H9 (cell line): Measurements from ENCODE around the gene HNRNPLL. TPM values are rescaled to one million over a fixed set of nuclear protein-coding genes. Genes with fewer than 3 reads are reported as not detected.
A peak's percentile ranks its signal among the peaks of the same experiment; 100 is the strongest.

Experiments used
- DNase-seq: peaks from one replicate; pipeline ENCODE4 v3.0.0-alpha.2; 2017
- H2AFZ ChIP-seq: one replicate; pipeline ENCODE4 v1.6.1; 2013; ENCODE audit warnings: mild to moderate bottlenecking, low read length, control low read depth, moderate library complexity
- H2AK5ac ChIP-seq: 2 replicates; pipeline ENCODE4 v1.6.1; 2013; ENCODE audit warnings: low read length, control low read depth, mixed read lengths; ENCODE audit not compliant: insufficient read length
- H2BK120ac ChIP-seq: one replicate; pipeline ENCODE4 v1.6.1; 2013; ENCODE audit warnings: low read depth, mild to moderate bottlenecking, low read length, control low read depth, inconsistent platforms; ENCODE audit not compliant: poor library complexity, severe bottlenecking
- H2BK12ac ChIP-seq: 2 replicates; pipeline ENCODE4 v1.6.1; 2013; ENCODE audit warnings: low read length, control low read depth, mixed read lengths, low read depth; ENCODE audit not compliant: insufficient read length
- H2BK15ac ChIP-seq: 2 replicates; pipeline ENCODE4 v1.6.1; 2013; ENCODE audit warnings: low read depth, low read length, control low read depth
- H2BK20ac ChIP-seq: one replicate; pipeline ENCODE4 v1.6.1; 2013; ENCODE audit warnings: low read depth, mild to moderate bottlenecking, low read length, control low read depth, inconsistent platforms; ENCODE audit not compliant: poor library complexity, severe bottlenecking
- H2BK5ac ChIP-seq: 2 replicates; pipeline ENCODE4 v1.6.1; 2013; ENCODE audit warnings: low read length, control low read depth, mixed read lengths; ENCODE audit not compliant: insufficient read length
- H3K14ac ChIP-seq: 2 replicates; pipeline ENCODE4 v1.6.1; 2013; ENCODE audit warnings: low read length, control low read depth; ENCODE audit not compliant: insufficient read depth
- H3K18ac ChIP-seq: 2 replicates; pipeline ENCODE4 v1.6.1; 2013; ENCODE audit warnings: low read depth, mild to moderate bottlenecking, mixed read lengths, low read length, control low read depth; ENCODE audit not compliant: insufficient read length
- H3K23ac ChIP-seq: 2 replicates; pipeline ENCODE4 v1.6.1; 2013; ENCODE audit warnings: low read length, control low read depth, mixed read lengths, low read depth; ENCODE audit not compliant: insufficient read length
- H3K23me2 ChIP-seq: 2 replicates; pipeline ENCODE4 v1.6.1; 2013; ENCODE audit warnings: low read depth, mild to moderate bottlenecking, mixed read lengths, low read length, control low read depth; ENCODE audit not compliant: insufficient read length, poor library complexity, severe bottlenecking
- H3K27ac ChIP-seq: 2 replicates; pipeline ENCODE4 v1.5.1; 2013; ENCODE audit warnings: low read length, control low read depth, mixed read lengths, low read depth; ENCODE audit not compliant: insufficient read length
- H3K27me3 ChIP-seq: 2 replicates; pipeline ENCODE4 v1.6.1; 2013; ENCODE audit warnings: low read length, control low read depth, inconsistent platforms; ENCODE audit not compliant: insufficient read depth
- H3K4ac ChIP-seq: 2 replicates; pipeline ENCODE4 v1.6.1; 2013; ENCODE audit warnings: low read depth, mild to moderate bottlenecking, control low read depth, inconsistent platforms, low read length, moderate library complexity
- H3K4me1 ChIP-seq: 2 replicates; pipeline ENCODE4 v1.6.1; 2013; ENCODE audit warnings: low read length, control low read depth, inconsistent platforms; ENCODE audit not compliant: insufficient read depth
- H3K4me2 ChIP-seq: 2 replicates; pipeline ENCODE4 v1.6.1; 2013; ENCODE audit warnings: low read length, control low read depth, mixed read lengths; ENCODE audit not compliant: insufficient read length, insufficient read depth
- H3K56ac ChIP-seq: 2 replicates; pipeline ENCODE4 v1.6.1; 2013; ENCODE audit warnings: low read depth, mild to moderate bottlenecking, mixed read lengths, low read length, control low read depth; ENCODE audit not compliant: insufficient read length
- H3K79me1 ChIP-seq: 2 replicates; pipeline ENCODE4 v1.6.1; 2013; ENCODE audit warnings: low read depth, mild to moderate bottlenecking, moderate library complexity, low read length, control low read depth, inconsistent platforms; ENCODE audit not compliant: insufficient read depth, poor library complexity, severe bottlenecking
- H3K79me2 ChIP-seq: 2 replicates; pipeline ENCODE4 v1.6.1; 2013; ENCODE audit warnings: low read length, control low read depth, inconsistent platforms; ENCODE audit not compliant: insufficient read depth
- H3K9ac ChIP-seq: 2 replicates; pipeline ENCODE4 v1.6.1; 2013; ENCODE audit warnings: low read length, control low read depth, mixed read lengths; ENCODE audit not compliant: insufficient read length; ENCODE audit errors: extremely low read depth
- H3K9me3 ChIP-seq: one replicate; pipeline ENCODE4 v1.6.1; 2013; ENCODE audit warnings: low read depth, low read length, inconsistent platforms; ENCODE audit not compliant: control insufficient read depth
- H3T11ph ChIP-seq: one replicate; pipeline ENCODE4 v1.6.1; 2013; ENCODE audit warnings: mild to moderate bottlenecking, low read length, control low read depth, inconsistent platforms
- H4K20me1 ChIP-seq: one replicate; pipeline ENCODE4 v1.6.1; 2013; ENCODE audit not compliant: control insufficient read depth, insufficient read length, insufficient read depth
- H4K5ac ChIP-seq: 2 replicates; pipeline ENCODE4 v1.6.1; 2013; ENCODE audit warnings: low read depth, mild to moderate bottlenecking, mixed read lengths, low read length, control low read depth; ENCODE audit not compliant: insufficient read length
- H4K8ac ChIP-seq: replicated peaks from 2 replicates; pipeline ENCODE4 v1.6.1; 2013; ENCODE audit warnings: low read length, control low read depth, mixed read lengths, low read depth; ENCODE audit not compliant: insufficient read length
- H4K91ac ChIP-seq: 2 replicates; pipeline ENCODE4 v1.6.1; 2013; ENCODE audit warnings: low read depth, mild to moderate bottlenecking, moderate library complexity, mixed read lengths, low read length, control low read depth; ENCODE audit not compliant: insufficient read length
- H3K27ac Mint-ChIP-seq, 3 experiments: 2 replicates in 2 of 3; 3 replicates in 1 of 3; pipeline ENCODE4 v1.8.0; 2020 to 2021; ENCODE audit warnings: mixed read lengths in 3 of 3, mild to moderate bottlenecking in 1 of 3, moderate library complexity in 1 of 3
- H3K27me3 Mint-ChIP-seq: 2 replicates; pipeline ENCODE4 v1.8.0; 2021; ENCODE audit warnings: low read depth, mild to moderate bottlenecking, moderate library complexity, mixed read lengths
- H3K36me3 Mint-ChIP-seq, 3 experiments: 2 replicates in 2 of 3; 3 replicates in 1 of 3; pipeline ENCODE4 v1.8.0; 2020 to 2021; ENCODE audit warnings: low read depth in 3 of 3, mixed read lengths in 3 of 3; ENCODE audit not compliant: insufficient read depth in 1 of 3
- H3K4me1 Mint-ChIP-seq, 2 experiments: 2 replicates each; pipeline ENCODE4 v1.8.0; 2020; ENCODE audit warnings: mixed read lengths in 2 of 2
- H3K4me3 Mint-ChIP-seq, 2 experiments: 2 replicates in 1 of 2; 3 replicates in 1 of 2; pipeline ENCODE4 v1.8.0; 2020 to 2021; ENCODE audit warnings: mild to moderate bottlenecking in 2 of 2, mixed read lengths in 2 of 2, moderate library complexity in 1 of 2
- H3K9me3 Mint-ChIP-seq, 2 experiments: 2 replicates in 1 of 2; 3 replicates in 1 of 2; pipeline ENCODE4 v1.8.0; 2020; ENCODE audit warnings: mild to moderate bottlenecking in 2 of 2, mixed read lengths in 2 of 2, moderate library complexity in 1 of 2
- WGBS: extraction: QIAGEN DNeasy Blood & Tissue Kit; methylation state at CpG from one replicate; pipeline ENCODE4 v1.1.7; 2013; ENCODE audit warnings: missing lambda C conversion rate, low lambda C conversion rate, mixed read lengths; ENCODE audit not compliant: insufficient read length; ENCODE audit errors: extremely low coverage; 5-methylcytosine and 5-hydroxymethylcytosine counted together
- total RNA-seq: library from RNA; stranded (reverse); gene quantifications from 2 replicates; pipeline ENCODE4 v1.2.1, GENCODE V29; 2021
- TF ChIP-seq, protein P1 (sequence below): fragments of 200-600 bp; sonication (generic); conservative IDR thresholded peaks from 3 replicates; pipeline ENCODE4 v1.8.0; 2021; ENCODE audit warnings: antibody characterized with exemption, mild to moderate bottlenecking

Gene HNRNPLL
- total RNA-seq, 1 experiment from 2014 or later: 52.3 TPM

DNA sequence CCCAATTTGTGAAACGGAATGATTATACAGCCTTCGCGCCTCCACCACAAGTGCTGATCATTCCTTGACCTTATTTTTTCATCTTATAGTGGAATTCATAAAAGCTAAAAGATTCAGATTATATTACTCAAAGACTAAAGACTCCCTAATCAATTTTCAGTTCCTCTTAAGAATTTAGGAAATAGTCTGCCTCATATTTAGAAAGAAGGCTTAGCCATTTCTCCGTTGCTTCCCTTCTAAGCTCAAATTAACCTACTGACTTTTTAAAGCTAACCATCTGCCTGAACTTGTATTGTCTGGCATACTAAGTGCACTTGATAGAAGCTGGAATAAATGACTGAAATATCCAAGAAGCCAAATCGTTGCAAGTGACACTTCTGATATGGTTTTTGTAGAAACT, 44.7 kb downstream of the HNRNPLL start:
- H3K9ac ChIP-seq: no peak overlapping the region
- no peak overlapping the region for H3T11ph ChIP-seq
- no peak overlapping the region for H2BK120ac ChIP-seq
- no peak overlapping the region for H2AK5ac ChIP-seq
- no peak overlapping the region for H3K14ac ChIP-seq
- Mint-ChIP-seq H3K4me1 (no peaks in the 10 kb centered on the region), H3K36me3 (peaks cover 13 to 30% (median 22%) of the 10 kb centered on the region in 3 experiments; a peak in 6 of 7 replicates), H3K27ac (peak overlapping the region in 1 of 3 experiments; percentile 16; a peak in 1 of 7 replicates), H3K4me3 (no peak overlapping the region), H3K27me3 (no peaks in the 10 kb centered on the region), H3K9me3 (no peaks in the 10 kb centered on the region)
- no peaks in the 10 kb centered on the region for H3K79me2 ChIP-seq
- H2BK5ac ChIP-seq: no peak overlapping the region
- no peaks in the 10 kb centered on the region for H3K79me1 ChIP-seq
- H3K56ac ChIP-seq: no peak overlapping the region
- WGBS: no CpG with 5 or more reads among the region's 5 CpGs
- no peaks in the 10 kb centered on the region for H3K4me1 ChIP-seq
- no peak overlapping the region for H4K5ac ChIP-seq
- TF ChIP-seq, protein P1, sequence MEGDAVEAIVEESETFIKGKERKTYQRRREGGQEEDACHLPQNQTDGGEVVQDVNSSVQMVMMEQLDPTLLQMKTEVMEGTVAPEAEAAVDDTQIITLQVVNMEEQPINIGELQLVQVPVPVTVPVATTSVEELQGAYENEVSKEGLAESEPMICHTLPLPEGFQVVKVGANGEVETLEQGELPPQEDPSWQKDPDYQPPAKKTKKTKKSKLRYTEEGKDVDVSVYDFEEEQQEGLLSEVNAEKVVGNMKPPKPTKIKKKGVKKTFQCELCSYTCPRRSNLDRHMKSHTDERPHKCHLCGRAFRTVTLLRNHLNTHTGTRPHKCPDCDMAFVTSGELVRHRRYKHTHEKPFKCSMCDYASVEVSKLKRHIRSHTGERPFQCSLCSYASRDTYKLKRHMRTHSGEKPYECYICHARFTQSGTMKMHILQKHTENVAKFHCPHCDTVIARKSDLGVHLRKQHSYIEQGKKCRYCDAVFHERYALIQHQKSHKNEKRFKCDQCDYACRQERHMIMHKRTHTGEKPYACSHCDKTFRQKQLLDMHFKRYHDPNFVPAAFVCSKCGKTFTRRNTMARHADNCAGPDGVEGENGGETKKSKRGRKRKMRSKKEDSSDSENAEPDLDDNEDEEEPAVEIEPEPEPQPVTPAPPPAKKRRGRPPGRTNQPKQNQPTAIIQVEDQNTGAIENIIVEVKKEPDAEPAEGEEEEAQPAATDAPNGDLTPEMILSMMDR: no peak
- no peaks in the 10 kb centered on the region for H3K27me3 ChIP-seq
- H3K4ac ChIP-seq: no peak overlapping the region
- H2BK15ac ChIP-seq: no peak overlapping the region
- no peak overlapping the region for H2BK20ac ChIP-seq
- DNase-seq: no peak
- no peak overlapping the region for H3K4me2 ChIP-seq
- no peaks in the 10 kb centered on the region for H3K9me3 ChIP-seq
- no peak overlapping the region for H2AFZ ChIP-seq
- H4K20me1 ChIP-seq: no peaks in the 10 kb centered on the region
- H4K8ac ChIP-seq: no peak overlapping the region
- H3K23ac ChIP-seq: no peak overlapping the region
- no peaks in the 10 kb centered on the region for H3K23me2 ChIP-seq
- H3K27ac ChIP-seq: no peak overlapping the region
- no peak overlapping the region for H3K18ac ChIP-seq
- no peak overlapping the region for H4K91ac ChIP-seq
- H2BK12ac ChIP-seq: no peak overlapping the region
